PC-9 (cell line): Measurements from ENCODE around the gene LCA5.

Source experiments
- EZH2 ChIP-seq: fragments of 200-600 bp; sonication (generic); IDR thresholded peaks from 2 replicates; pipeline ENCODE4 v1.8.0; 2017; ENCODE audit warnings: antibody characterized with exemption, low read depth
- TF ChIP-seq, protein P1 (sequence below): fragments of 200-600 bp; sonication (generic); conservative IDR thresholded peaks from 2 replicates; pipeline ENCODE4 v1.6.1; 2017; ENCODE audit warnings: mixed run types, antibody characterized with exemption, mild to moderate bottlenecking, moderate library complexity

DNA sequence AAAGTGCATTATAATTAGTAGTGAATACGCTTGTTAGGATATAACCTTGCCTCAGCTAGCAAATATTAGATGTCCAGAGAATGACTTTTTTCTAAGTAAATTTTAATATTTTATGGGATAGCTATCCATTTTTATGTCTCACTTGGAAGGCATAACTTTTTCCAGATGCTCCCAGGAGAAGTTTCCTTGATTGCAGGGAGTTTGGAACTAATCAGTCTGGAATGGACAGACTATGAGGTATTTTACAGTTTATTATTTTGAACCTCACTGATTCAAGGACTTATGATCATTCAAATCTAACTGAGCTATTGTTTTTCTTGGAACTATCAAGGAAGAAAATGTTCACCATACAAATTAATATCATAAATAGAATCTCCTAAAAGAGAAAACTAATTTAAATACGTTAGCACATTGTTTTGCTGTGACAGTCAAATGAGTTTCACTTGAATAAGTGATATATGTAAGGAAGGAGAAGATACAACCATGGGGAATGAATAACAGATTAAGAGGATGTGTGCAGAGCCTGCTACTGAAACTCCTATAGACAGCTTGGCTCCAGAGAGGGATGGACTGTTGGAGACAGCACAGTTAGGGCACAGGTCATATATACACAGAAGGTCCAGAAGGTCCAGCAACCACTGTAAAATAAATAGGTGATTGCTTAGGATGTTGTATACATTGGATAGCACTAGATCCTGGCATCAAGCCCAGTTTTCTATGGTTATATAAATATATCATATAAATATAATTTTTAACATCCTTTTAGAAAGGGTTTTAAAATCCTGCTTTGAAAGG, 20.6 kb upstream of the LCA5 start:
- TF ChIP-seq EZH2, result no peak
- TF ChIP-seq, protein P1, sequence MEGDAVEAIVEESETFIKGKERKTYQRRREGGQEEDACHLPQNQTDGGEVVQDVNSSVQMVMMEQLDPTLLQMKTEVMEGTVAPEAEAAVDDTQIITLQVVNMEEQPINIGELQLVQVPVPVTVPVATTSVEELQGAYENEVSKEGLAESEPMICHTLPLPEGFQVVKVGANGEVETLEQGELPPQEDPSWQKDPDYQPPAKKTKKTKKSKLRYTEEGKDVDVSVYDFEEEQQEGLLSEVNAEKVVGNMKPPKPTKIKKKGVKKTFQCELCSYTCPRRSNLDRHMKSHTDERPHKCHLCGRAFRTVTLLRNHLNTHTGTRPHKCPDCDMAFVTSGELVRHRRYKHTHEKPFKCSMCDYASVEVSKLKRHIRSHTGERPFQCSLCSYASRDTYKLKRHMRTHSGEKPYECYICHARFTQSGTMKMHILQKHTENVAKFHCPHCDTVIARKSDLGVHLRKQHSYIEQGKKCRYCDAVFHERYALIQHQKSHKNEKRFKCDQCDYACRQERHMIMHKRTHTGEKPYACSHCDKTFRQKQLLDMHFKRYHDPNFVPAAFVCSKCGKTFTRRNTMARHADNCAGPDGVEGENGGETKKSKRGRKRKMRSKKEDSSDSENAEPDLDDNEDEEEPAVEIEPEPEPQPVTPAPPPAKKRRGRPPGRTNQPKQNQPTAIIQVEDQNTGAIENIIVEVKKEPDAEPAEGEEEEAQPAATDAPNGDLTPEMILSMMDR, result no peak
